PC-9 (cell line): ENCODE results near the gene CHKB. TPM values are rescaled to one million over a fixed set of nuclear protein-coding genes. Genes with fewer than 3 reads are reported as not detected.

Experiments used
- BruUV-seq: library from RNA; stranded (reverse); fragments of 400-500 nt; replicated peaks from 2 replicates; lab custom pipeline; 2021; lab: Mats Ljungman, UMichigan
- CTCF ChIA-PET: fragments of 300-600 bp; sonication (Branson Sonifier 250); formaldehyde crosslinking; loops from one replicate; lab custom pipeline; 2022; ENCODE audit warnings: antibody characterized with exemption; lab: Charles Lee
- POLR2A ChIA-PET: fragments of 300-600 bp; sonication (Branson Sonifier 250); formaldehyde crosslinking; loops from one replicate; lab custom pipeline; 2022; ENCODE audit warnings: antibody characterized with exemption; ENCODE audit not compliant: unreplicated experiment; lab: Charles Lee
- DNase-seq, 2 experiments: peaks; one replicate each; pipeline versions ENCODE4 v3.0.0 to v3.0.0-alpha.2; 2015 to 2022; ENCODE audit warnings: mixed read lengths in 1 of 2
- H2AFZ ChIP-seq: fragments of 200-600 bp; sonication (generic); 2 replicates; pipeline ENCODE4 v1.8.1; 2017; ENCODE audit warnings: antibody characterized with exemption
- H3F3A ChIP-seq: fragments of 200-600 bp; sonication (generic); 2 replicates; pipeline ENCODE4 v1.8.1; 2017; ENCODE audit warnings: antibody characterized with exemption, mild to moderate bottlenecking, low read depth; ENCODE audit not compliant: insufficient read depth
- H3K27ac ChIP-seq: fragments of 200-600 bp; sonication (generic); 2 replicates; pipeline ENCODE4 v1.6.1; 2016; ENCODE audit warnings: mixed run types
- H3K27me3 ChIP-seq: fragments of 200-600 bp; sonication (generic); 2 replicates; pipeline ENCODE4 v1.6.1; 2016; ENCODE audit warnings: low read depth, mixed run types; ENCODE audit not compliant: insufficient read depth
- H3K36me3 ChIP-seq: fragments of 200-600 bp; sonication (generic); 2 replicates; pipeline ENCODE4 v1.6.1; 2016; ENCODE audit warnings: low read depth, mixed run types
- H3K4me1 ChIP-seq: fragments of 200-600 bp; sonication (generic); replicated peaks from 2 replicates; pipeline ENCODE4 v1.6.1; 2016; ENCODE audit warnings: mixed run types; ENCODE audit not compliant: insufficient read depth
- H3K4me2 ChIP-seq: fragments of 200-600 bp; sonication (generic); 2 replicates; pipeline ENCODE4 v1.6.1; 2017; ENCODE audit warnings: mixed run types
- H3K4me3 ChIP-seq: fragments of 200-600 bp; sonication (generic); 2 replicates; pipeline ENCODE4 v1.6.1; 2016; ENCODE audit warnings: mixed run types
- H3K79me2 ChIP-seq: fragments of 200-600 bp; sonication (generic); 2 replicates; pipeline ENCODE4 v1.6.1; 2017; ENCODE audit warnings: low read depth, mixed run types
- H3K9me2 ChIP-seq: fragments of 200-600 bp; sonication (generic); 2 replicates; pipeline ENCODE4 v1.8.1; 2017; ENCODE audit warnings: mild to moderate bottlenecking; ENCODE audit not compliant: insufficient read depth
- H3K9me3 ChIP-seq: fragments of 200-600 bp; sonication (generic); 2 replicates; pipeline ENCODE4 v1.8.1; 2016; ENCODE audit warnings: low read depth; ENCODE audit not compliant: insufficient read depth
- H4K20me1 ChIP-seq: fragments of 200-600 bp; sonication (generic); 2 replicates; pipeline ENCODE4 v1.8.1; 2017; ENCODE audit not compliant: insufficient read depth
- EZH2 ChIP-seq: fragments of 200-600 bp; sonication (generic); IDR thresholded peaks from 2 replicates; pipeline ENCODE4 v1.8.0; 2017; ENCODE audit warnings: antibody characterized with exemption, low read depth
- intact Hi-C: fragments of 100-400 bp; cut with micrococcal nuclease; formaldehyde crosslinking; loops from one replicate; pipeline ENCODE4 v1.10.0; 2022; ENCODE audit not compliant: unreplicated experiment
- total RNA-seq: library from RNA; stranded (reverse); gene quantifications from 2 replicates; pipeline ENCODE4 v1.2.3, GENCODE V29; 2021
- TF ChIP-seq, protein P1 (sequence below): fragments of 200-600 bp; sonication (generic); conservative IDR thresholded peaks from 2 replicates; pipeline ENCODE4 v1.6.1; 2017; ENCODE audit warnings: mixed run types, antibody characterized with exemption, mild to moderate bottlenecking, moderate library complexity

Gene CHKB
- total RNA-seq, 1 experiment from 2014 or later = 60.0 TPM

DNA sequence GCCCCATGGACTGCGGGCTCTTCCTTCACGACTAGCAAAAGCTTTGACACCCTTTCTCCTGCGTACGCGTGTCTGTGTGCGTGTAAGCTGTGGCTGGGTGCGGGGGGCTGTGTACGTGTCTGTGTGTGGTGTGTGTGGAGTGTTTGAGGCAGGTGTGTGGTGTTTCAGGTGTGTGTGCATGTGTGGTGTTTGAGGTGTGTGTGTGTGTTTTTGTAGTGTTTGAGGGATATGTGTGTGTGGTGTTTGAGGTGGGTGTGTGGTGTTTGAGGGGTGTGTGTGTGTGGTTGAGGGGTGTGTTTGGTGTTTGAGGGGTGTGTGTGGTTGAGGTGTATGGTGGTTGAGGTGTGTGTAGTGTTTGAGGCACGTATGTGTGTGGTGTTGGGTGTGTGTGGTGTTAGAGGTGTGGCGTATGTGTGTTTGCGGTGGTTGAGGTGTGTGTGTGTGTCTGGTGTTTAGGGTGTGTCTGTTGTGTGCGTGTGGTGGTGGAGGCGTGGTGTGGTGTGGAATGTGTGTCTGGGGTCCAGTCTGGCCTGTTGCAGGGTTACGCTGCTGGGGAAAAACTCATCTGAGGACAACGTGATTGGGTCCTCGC is 46.0 kb upstream of the CHKB start:
- H3K4me3 ChIP-seq = peak overlapping the region; percentile 99
- POLR2A ChIA-PET = interaction anchor here (0.6 kb wide), 1 partner anchor 233 kb away, joined by 3 read pairs; no protein-coding TSS in a partner anchor
- H3K4me2 ChIP-seq = peak overlapping the region; percentile 98
- peaks cover 14% of the 10 kb centered on the region for H3K4me1 ChIP-seq
- BruUV-seq = no TSS peak
- peak overlapping the region; percentile 100 for H2AFZ ChIP-seq
- H3K9me2 ChIP-seq = no peaks in the 10 kb centered on the region
- peak in 1 of 2 experiments; percentile 31 for DNase-seq
- H3F3A ChIP-seq = peaks cover 20% of the 10 kb centered on the region; the same call in 1 of the 2 replicates
- TF ChIP-seq, protein P1, sequence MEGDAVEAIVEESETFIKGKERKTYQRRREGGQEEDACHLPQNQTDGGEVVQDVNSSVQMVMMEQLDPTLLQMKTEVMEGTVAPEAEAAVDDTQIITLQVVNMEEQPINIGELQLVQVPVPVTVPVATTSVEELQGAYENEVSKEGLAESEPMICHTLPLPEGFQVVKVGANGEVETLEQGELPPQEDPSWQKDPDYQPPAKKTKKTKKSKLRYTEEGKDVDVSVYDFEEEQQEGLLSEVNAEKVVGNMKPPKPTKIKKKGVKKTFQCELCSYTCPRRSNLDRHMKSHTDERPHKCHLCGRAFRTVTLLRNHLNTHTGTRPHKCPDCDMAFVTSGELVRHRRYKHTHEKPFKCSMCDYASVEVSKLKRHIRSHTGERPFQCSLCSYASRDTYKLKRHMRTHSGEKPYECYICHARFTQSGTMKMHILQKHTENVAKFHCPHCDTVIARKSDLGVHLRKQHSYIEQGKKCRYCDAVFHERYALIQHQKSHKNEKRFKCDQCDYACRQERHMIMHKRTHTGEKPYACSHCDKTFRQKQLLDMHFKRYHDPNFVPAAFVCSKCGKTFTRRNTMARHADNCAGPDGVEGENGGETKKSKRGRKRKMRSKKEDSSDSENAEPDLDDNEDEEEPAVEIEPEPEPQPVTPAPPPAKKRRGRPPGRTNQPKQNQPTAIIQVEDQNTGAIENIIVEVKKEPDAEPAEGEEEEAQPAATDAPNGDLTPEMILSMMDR = no peak
- TF ChIP-seq EZH2 = no peak
- H4K20me1 ChIP-seq = no peaks in the 10 kb centered on the region
- intact Hi-C loops = loop anchor here (1.0 kb wide), 1 partner anchor 63 kb away; no protein-coding TSS in a partner anchor
- no peak overlapping the region for H3K27ac ChIP-seq
- no peaks in the 10 kb centered on the region for H3K36me3 ChIP-seq
- peaks cover 7% of the 10 kb centered on the region; the same call in 1 of the 2 replicates for H3K79me2 ChIP-seq
- no peaks in the 10 kb centered on the region for H3K27me3 ChIP-seq
- CTCF ChIA-PET = interaction anchor here (0.5 to 0.7 kb wide), 2 partner anchors 19 to 47 kb away, joined by 3 to 4 read pairs; no protein-coding TSS in a partner anchor
- no peaks in the 10 kb centered on the region for H3K9me3 ChIP-seq

DNA sequence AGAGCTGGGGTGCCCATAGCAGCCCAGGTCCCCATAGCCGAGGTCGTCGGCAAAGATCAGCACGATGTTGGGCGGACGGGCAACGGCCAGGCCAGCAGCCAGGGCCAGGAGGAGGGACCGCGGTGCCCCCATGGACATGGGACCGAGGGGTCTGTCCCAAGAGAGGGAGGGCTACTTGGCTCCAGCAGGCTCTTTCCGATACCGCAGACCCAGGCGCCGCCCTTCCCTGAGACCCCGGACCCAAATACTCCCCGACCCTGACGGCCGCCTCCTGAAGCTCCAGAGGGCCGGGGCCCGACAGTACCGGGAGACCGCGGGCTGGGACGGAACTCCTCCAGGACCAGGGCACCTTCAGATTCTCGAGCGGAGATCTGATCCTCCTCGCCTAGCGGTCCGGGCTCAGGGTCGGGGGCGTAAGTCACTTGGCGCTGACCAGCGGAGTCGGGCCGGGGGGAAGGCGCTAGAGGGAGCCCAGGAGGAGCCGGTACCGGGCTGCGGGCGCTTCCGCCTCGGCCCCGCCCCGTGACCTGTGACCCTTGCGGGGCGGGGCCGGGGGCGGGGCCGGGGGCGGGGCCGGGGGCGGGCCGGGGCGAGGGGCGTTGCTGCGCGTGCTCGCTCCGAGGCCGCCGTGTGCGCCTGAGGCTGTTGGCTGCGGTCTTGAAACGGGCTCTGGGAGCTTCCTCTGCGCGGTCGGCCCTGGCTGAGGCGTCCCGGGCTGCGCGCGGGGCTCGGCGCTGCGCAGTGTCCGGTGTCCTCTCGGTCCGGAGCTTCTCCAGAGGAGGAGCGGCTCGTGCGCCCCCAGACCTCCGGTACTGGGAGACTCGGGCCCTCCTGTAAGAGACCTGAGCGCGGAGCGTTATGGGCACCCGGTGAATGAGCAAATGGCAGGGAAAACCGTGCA is 45.2 kb upstream of the CHKB start, which contains the start of gene ARSA:
Gene ARSA (minus strand): TSS at position 511 of the 901 bp plus-strand sequence. CDS start 373 bp downstream, at position 138.
- Histone ChIP-seq H3K79me2 (peaks cover 7% of the 10 kb centered on the region; the same call in 1 of the 2 replicates), H3K27me3 (no peaks in the 10 kb centered on the region), H3K27ac (no peak within 1 kb of the TSS), H4K20me1 (no peaks in the 10 kb centered on the region), H3K9me2 (no peaks in the 10 kb centered on the region), H2AFZ (peak within 1 kb of the TSS; percentile 100), H3K4me3 (peak within 1 kb of the TSS; percentile 99), H3K4me2 (peak within 1 kb of the TSS; percentile 98), H3K4me1 (peaks cover 14% of the 10 kb centered on the region), H3K36me3 (no peaks in the 10 kb centered on the region), H3K9me3 (no peaks in the 10 kb centered on the region), H3F3A (peaks cover 20% of the 10 kb centered on the region; the same call in 1 of the 2 replicates)
- TF ChIP-seq, protein P1 = peak; percentile 62; the same call in 1 of the 2 replicates
- TF ChIP-seq EZH2 = no peak
- ChIA-PET CTCF (interaction anchor here (0.5 to 0.7 kb wide), 2 partner anchors 19 to 48 kb away, joined by 3 to 4 read pairs; no protein-coding TSS in a partner anchor), POLR2A (interaction anchor here (0.6 kb wide), 1 partner anchor 232 kb away, joined by 3 read pairs; no protein-coding TSS in a partner anchor)
- peak; percentile 76 to 82 for DNase-seq
- BruUV-seq = TSS peak; percentile 67
- intact Hi-C loops = loop anchor here (1.0 kb wide), 1 partner anchor 63 kb away; no protein-coding TSS in a partner anchor
